Progenitor cell of endocrine pancreas (in vitro differentiated cells): Measurements from ENCODE around the gene BLVRB. TPM values are rescaled to one million over a fixed set of nuclear protein-coding genes. Genes with fewer than 3 reads are reported as not detected.
"Not testable (repeated sequence)": the region's sequence is repeated elsewhere in the genome, so short reads cannot be mapped to it uniquely, and the experiment has no call there.

Experiments used
- DNase-seq: peaks from one replicate; pipeline ENCODE4 v3.0.0; 2021; ENCODE audit warnings: low spot score; ENCODE audit not compliant: unreplicated experiment
- H3K27ac Mint-ChIP-seq: 2 replicates; pipeline ENCODE4 v1.8.0; 2021; ENCODE audit warnings: mild to moderate bottlenecking, moderate library complexity, mixed read lengths
- H3K27me3 Mint-ChIP-seq: 2 replicates; pipeline ENCODE4 v1.8.0; 2021; ENCODE audit warnings: mixed read lengths
- H3K36me3 Mint-ChIP-seq: 2 replicates; pipeline ENCODE4 v1.8.0; 2022; ENCODE audit warnings: mixed read lengths; ENCODE audit not compliant: insufficient read depth
- H3K4me1 Mint-ChIP-seq: 2 replicates; pipeline ENCODE4 v1.8.0; 2021; ENCODE audit warnings: low read depth, mixed read lengths
- H3K4me3 Mint-ChIP-seq: 2 replicates; pipeline ENCODE4 v1.8.0; 2021; ENCODE audit warnings: low read depth, mild to moderate bottlenecking, moderate library complexity, mixed read lengths
- H3K9me3 Mint-ChIP-seq: 2 replicates; pipeline ENCODE4 v1.8.0; 2021; ENCODE audit warnings: low read depth, mixed read lengths
- total RNA-seq: library from RNA; stranded (reverse); gene quantifications from 2 replicates; pipeline ENCODE4 v1.2.1, GENCODE V29; 2021
- TF ChIP-seq, protein P1 (sequence below): fragments of 200-600 bp; sonication (generic); IDR thresholded peaks from one replicate; pipeline ENCODE4 v1.5.0; 2021; ENCODE audit warnings: antibody characterized with exemption, mild to moderate bottlenecking; ENCODE audit not compliant: unreplicated experiment

The BLVRB gene
- total RNA-seq, 1 donor from 2014 or later, result 14.0 TPM

DNA sequence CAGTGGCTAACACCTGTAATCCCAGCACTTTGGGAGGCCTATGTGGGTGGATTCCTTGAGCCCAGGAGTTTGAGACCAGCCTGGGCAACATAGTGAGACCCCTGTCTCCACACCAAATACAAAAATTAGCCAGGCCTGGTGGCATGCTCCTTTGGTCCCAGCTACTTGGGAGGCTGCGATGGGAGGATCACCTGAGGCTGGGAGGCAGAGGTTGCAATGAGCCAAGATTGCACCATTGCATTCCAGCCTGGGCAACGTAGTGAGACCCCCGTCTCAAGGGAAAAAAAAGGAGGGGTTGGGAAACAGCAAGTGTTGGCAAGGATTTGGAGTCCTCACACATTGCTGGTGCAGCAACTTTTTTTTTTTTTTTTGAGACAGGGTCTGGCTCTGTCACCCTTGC, 20.5 kb upstream of the BLVRB start:
- no peak for DNase-seq
- H3K4me1 Mint-ChIP-seq, result no peaks in the 10 kb centered on the region
- H3K9me3 Mint-ChIP-seq, result peaks cover 1% of the 10 kb centered on the region
- H3K27me3 Mint-ChIP-seq, result peaks cover 42% of the 10 kb centered on the region
- H3K27ac Mint-ChIP-seq, result no peak overlapping the region
- no peak overlapping the region for H3K4me3 Mint-ChIP-seq
- TF ChIP-seq, protein P1, sequence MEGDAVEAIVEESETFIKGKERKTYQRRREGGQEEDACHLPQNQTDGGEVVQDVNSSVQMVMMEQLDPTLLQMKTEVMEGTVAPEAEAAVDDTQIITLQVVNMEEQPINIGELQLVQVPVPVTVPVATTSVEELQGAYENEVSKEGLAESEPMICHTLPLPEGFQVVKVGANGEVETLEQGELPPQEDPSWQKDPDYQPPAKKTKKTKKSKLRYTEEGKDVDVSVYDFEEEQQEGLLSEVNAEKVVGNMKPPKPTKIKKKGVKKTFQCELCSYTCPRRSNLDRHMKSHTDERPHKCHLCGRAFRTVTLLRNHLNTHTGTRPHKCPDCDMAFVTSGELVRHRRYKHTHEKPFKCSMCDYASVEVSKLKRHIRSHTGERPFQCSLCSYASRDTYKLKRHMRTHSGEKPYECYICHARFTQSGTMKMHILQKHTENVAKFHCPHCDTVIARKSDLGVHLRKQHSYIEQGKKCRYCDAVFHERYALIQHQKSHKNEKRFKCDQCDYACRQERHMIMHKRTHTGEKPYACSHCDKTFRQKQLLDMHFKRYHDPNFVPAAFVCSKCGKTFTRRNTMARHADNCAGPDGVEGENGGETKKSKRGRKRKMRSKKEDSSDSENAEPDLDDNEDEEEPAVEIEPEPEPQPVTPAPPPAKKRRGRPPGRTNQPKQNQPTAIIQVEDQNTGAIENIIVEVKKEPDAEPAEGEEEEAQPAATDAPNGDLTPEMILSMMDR, result no peak
- H3K36me3 Mint-ChIP-seq, result no peaks in the 10 kb centered on the region

DNA sequence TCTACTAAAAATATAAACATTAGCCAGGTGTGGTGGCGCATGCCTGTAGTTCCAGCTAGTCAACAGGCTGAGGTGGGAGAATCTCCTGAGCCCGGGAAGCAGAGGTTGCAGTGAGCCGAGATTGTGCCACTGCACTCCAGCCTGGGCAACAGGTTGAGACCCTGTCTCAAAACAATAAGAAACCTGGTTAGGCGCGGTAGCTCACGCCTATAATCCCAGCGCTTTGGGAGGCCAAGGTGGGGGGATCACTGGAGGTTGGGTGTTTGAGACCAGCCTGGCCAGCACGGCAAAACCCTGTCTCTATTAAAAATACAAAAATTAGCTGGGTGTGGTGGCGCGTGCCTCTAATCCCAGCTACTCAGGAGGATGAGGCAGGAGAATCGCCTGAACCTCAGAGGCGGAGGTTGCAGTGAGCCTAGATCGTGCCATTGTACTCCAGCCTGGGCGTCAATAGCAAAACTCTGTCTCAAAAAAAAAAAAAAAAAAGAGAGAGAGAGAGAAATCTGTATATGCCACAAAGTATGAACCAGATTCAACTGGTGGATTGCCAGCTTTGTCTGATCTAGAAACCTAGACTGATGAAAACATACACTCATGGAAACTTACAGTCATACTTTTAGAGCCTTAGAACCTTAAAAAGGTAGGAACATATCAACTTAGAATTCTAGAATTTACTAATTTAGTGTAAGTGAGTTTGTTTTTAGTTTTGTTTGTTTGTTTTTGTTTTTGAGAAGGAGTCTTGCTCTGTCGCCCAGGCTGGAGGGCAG, 10.5 kb upstream of the BLVRB start:
- H3K36me3 Mint-ChIP-seq, H3K4me3 Mint-ChIP-seq, H3K4me1 Mint-ChIP-seq, H3K27ac Mint-ChIP-seq, H3K9me3 Mint-ChIP-seq, DNase-seq: not testable (repeated sequence)
- H3K27me3 Mint-ChIP-seq, result peaks cover 19% of the 10 kb centered on the region

DNA sequence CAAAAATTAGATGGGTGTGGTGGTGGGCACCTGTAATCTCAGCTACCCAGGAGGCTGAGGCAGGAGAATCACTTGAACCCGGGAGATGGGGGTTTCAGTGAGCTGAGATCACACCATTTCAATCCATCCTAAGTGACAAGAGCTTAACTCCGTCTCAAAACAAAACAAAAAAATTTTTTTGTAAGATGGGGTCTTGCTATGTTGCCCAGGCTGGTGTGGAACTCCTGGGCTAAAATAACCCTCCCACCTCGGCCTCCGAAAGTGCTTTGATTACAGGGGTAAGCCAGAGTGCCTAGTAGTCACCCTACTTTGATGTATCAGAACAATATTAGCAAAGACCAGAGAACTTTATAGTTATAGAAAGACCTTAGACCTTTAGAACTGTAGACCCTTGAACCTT, 9.2 kb upstream of the BLVRB start:
- no peaks in the 10 kb centered on the region for H3K9me3 Mint-ChIP-seq

DNA sequence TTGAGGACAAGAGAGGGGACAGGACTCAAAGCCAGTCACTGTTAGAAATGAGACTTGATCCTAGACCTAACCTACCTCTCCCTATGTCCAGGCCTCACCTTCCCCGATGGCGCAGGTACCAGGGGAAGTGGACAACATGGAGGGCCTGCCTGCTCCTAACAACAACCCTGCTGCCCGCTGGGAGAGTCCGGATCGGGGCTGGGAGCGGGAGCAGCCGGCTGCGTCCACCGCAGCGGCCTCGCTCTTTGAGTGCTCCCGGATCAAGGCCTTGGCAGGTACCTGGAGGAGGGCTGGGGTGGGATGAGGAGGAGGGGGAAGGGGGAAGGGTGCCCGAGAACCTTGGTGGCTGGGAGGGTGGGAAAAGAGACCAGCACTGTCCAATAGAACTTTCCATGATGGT, 7.0 kb upstream of the BLVRB start:
- no peaks in the 10 kb centered on the region for H3K36me3 Mint-ChIP-seq
- TF ChIP-seq, protein P1, result no peak
- H3K4me1 Mint-ChIP-seq, result no peaks in the 10 kb centered on the region
- H3K27ac Mint-ChIP-seq, result no peak overlapping the region
- peaks cover 20% of the 10 kb centered on the region for H3K27me3 Mint-ChIP-seq
- DNase-seq, result no peak
- H3K4me3 Mint-ChIP-seq, result no peak overlapping the region
- no peaks in the 10 kb centered on the region for H3K9me3 Mint-ChIP-seq

More for the DNA sequence above, 9.2 kb upstream of the BLVRB start:
- Mint-ChIP-seq H3K27ac (no peak overlapping the region), H3K27me3 (peaks cover 14% of the 10 kb centered on the region), H3K4me3 (no peak overlapping the region), H3K4me1 (no peaks in the 10 kb centered on the region), H3K36me3 (no peaks in the 10 kb centered on the region)
- no peak for DNase-seq
- TF ChIP-seq, protein P1, result no peak

DNA sequence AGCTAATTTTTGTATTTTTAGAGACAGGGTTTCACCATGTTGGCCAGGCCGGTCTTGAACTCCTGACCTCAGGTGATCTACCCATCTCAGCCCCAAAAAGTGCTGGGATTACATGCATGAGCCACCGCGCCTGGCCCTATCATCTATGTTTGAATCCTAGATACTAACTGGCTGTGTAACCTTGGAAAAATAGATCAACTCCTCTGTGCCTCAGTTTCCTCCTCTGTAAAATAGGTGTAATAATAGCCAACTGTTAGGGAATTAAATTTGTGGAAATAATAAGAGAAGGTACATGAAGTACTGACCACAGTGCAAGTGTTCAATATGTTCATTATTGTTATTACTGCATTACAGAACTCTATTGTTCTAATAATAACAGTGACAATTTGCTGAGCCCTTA, 5.6 kb upstream of the BLVRB start:
- Mint-ChIP-seq H3K36me3 (no peaks in the 10 kb centered on the region), H3K27me3 (peaks cover 25% of the 10 kb centered on the region), H3K9me3 (no peaks in the 10 kb centered on the region), H3K4me1 (peaks cover 6% of the 10 kb centered on the region), H3K4me3 (no peak overlapping the region), H3K27ac (no peak overlapping the region)
- no peak for DNase-seq
- TF ChIP-seq, protein P1, result no peak

DNA sequence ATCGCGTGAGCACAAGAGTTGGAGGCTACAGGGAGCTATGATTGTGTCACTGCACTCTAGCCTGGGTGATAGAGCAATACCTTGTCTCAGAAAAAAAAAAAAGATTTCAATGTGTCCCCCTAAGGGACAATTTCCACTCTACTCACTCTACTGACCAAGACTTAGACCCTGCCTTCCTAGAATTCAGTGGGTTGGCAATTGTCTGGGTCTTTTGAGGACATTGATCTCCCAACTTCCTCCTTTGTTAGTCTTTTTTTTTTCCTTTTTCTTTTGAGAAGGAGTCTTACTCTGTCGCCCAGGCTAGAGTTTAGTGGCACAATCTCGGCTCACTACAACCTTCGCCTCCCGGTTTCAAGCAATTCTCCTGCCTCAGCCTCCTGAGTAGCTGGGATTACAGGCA, 3.5 kb upstream of the BLVRB start:
- Mint-ChIP-seq H3K36me3 (no peaks in the 10 kb centered on the region), H3K27me3 (peaks cover 28% of the 10 kb centered on the region), H3K4me3 (no peak overlapping the region), H3K9me3 (no peaks in the 10 kb centered on the region), H3K27ac (no peak overlapping the region), H3K4me1 (peaks cover 13% of the 10 kb centered on the region)
- DNase-seq, result no peak
- TF ChIP-seq, protein P1, result no peak
